Stromal cell of bone marrow (primary cell): ENCODE measurements around the gene CENPP.
"Not testable (repeated sequence)": the region's sequence is repeated elsewhere in the genome, so short reads cannot be mapped to it uniquely, and the experiment has no call there.

Experiments
- DNase-seq: peaks from one replicate; pipeline ENCODE4 v3.0.0-alpha.2; 2012; ENCODE audit warnings: low read depth

Gene CENPP

GRCh38 chr9:92616199-92616641 lies 290.5 kb downstream of the CENPP start:
- DNase-seq = no peak

GRCh38 chr9:92616655-92617111 lies 290.9 kb downstream of the CENPP start:
- DNase-seq = no peak

GRCh38 chr9:92617195-92617813 lies 291.6 kb downstream of the CENPP start:
- no peak for DNase-seq

GRCh38 chr9:92617951-92618510 lies 292.3 kb downstream of the CENPP start:
- DNase-seq = no peak

GRCh38 chr9:92618633-92619225 lies 293.0 kb downstream of the CENPP start:
- no peak for DNase-seq

- DNase-seq = no peak
Measured at GRCh38 chr9:92619601-92620300, 294.0 kb downstream of the CENPP start.

GRCh38 chr9:92620845-92621244 lies 295.1 kb downstream of the CENPP start:
- DNase-seq = no peak

- DNase-seq = not testable (repeated sequence)
Measured at GRCh38 chr9:92623936-92624335, 298.2 kb downstream of the CENPP start.

- no peak for DNase-seq
Measured at GRCh38 chr9:92626484-92626883, 300.7 kb downstream of the CENPP start.

GRCh38 chr9:92627651-92628050 lies 301.9 kb downstream of the CENPP start:
- DNase-seq = no peak

- no peak for DNase-seq
Measured at GRCh38 chr9:92631452-92632343, 305.9 kb downstream of the CENPP start.

GRCh38 chr9:92632641-92633040 lies 306.9 kb downstream of the CENPP start:
- DNase-seq = no peak

GRCh38 chr9:92633614-92634278 lies 308.0 kb downstream of the CENPP start:
- DNase-seq = no peak

GRCh38 chr9:92634712-92635605 lies 309.2 kb downstream of the CENPP start:
- no peak for DNase-seq

GRCh38 chr9:92635760-92636159 lies 310.0 kb downstream of the CENPP start:
- DNase-seq = no peak

GRCh38 chr9:92636627-92637026 lies 310.9 kb downstream of the CENPP start:
- no peak for DNase-seq

- no peak for DNase-seq
Measured at GRCh38 chr9:92637326-92637725, 311.6 kb downstream of the CENPP start.

GRCh38 chr9:92637886-92638620 lies 312.3 kb downstream of the CENPP start:
- DNase-seq = no peak

GRCh38 chr9:92638621-92639101 lies 312.9 kb downstream of the CENPP start:
- no peak for DNase-seq
